Fibroblast of mammary gland (primary cell): ENCODE results near the gene RBPJ.
"Not testable (repeated sequence)": the region's sequence is repeated elsewhere in the genome, so short reads cannot be mapped to it uniquely, and the experiment has no call there.

Source experiments
- DNase-seq: peaks from one replicate; pipeline ENCODE4 v3.0.0-alpha.2; 2010; ENCODE audit warnings: low read depth
- H3K4me3 ChIP-seq: 2 replicates; pipeline ENCODE4 v1.5.1; 2011; ENCODE audit warnings: low read depth, mild to moderate bottlenecking, low read length, moderate library complexity; ENCODE audit not compliant: control insufficient read depth
- CTCF ChIP-seq: conservative IDR thresholded peaks from 2 replicates; pipeline ENCODE4 v1.5.1; 2011; ENCODE audit warnings: low read depth, low read length, inconsistent platforms; ENCODE audit not compliant: control insufficient read depth, insufficient read depth

Gene RBPJ

DNA sequence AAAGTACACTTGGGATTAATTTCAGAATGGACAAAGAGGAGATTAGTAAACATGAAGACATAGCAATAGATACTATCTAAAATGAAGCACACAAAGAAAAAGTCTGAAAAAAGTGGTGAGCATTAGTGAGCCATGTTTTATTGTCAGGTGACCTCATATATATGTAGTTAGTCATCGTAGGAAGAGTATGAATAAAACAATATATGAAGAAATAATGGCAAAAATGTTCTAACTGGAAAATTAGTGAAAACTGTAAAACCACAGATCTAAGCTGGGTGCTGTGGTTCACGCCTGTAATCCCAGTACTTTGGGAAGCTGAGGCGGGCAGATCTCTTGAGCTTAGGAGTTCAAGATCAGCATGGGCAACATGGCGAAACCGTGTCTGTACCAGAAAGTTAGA is 67.9 kb downstream of the RBPJ start:
- no peak overlapping the region for H3K4me3 ChIP-seq
- peak; percentile 16 for DNase-seq
- no peak for TF ChIP-seq CTCF

- DNase-seq = no peak
- no peak for TF ChIP-seq CTCF
- no peak overlapping the region for H3K4me3 ChIP-seq
These were observed 76.3 kb downstream of the RBPJ start for GRCh38 chr4:26397086-26397485.

GRCh38 chr4:26400132-26400531 is 79.3 kb downstream of the RBPJ start:
- DNase-seq = no peak
- no peak for TF ChIP-seq CTCF
- H3K4me3 ChIP-seq = no peak overlapping the region

GRCh38 chr4:26402017-26402416 is 81.2 kb downstream of the RBPJ start:
- DNase-seq, H3K4me3 ChIP-seq: not testable (repeated sequence)

GRCh38 chr4:26402458-26402857 is 81.6 kb downstream of the RBPJ start:
- DNase-seq = no peak
- no peak for TF ChIP-seq CTCF
- no peak overlapping the region for H3K4me3 ChIP-seq

GRCh38 chr4:26404743-26405206 is 84.0 kb downstream of the RBPJ start:
- DNase-seq = no peak
- TF ChIP-seq CTCF = peak; percentile 16
- no peak overlapping the region for H3K4me3 ChIP-seq

DNA sequence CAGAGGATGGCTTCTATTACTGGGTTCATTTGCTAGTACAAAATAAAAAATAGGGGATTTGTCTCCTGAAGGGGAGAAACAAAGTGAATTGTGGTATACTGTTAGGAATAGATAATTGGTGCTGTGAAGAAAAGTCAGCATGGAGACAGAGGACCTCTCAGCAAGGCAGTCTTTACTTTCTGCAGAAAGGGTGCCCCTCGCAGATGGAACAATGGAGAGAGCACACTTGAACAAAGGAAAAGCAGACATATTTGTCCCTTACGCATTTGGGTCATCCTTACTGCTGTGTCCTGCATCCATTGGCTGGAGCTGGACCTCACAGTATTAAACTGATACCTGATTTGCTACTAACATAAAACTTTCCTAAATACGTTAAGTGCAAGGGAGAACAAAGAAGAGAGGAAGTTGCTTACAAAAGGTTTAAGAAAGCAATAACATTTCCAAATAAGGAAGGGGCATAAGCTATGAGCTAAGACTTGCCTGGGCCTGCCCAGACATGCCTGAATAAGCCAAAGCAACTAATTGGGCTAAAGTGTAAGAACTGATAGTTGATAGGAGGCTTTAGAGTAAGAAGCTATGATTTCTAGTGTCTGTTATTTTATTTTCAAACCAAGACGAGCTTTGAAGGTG is 85.6 kb downstream of the RBPJ start:
- peak; percentile 66 for DNase-seq
- no peak for TF ChIP-seq CTCF
- no peak overlapping the region for H3K4me3 ChIP-seq
